GM21529 (cell line): ENCODE data around the gene KAT6B.
A peak's percentile ranks its signal among the peaks of the same experiment; 100 is the strongest.
"Not testable (repeated sequence)": the region's sequence is repeated elsewhere in the genome, so short reads cannot be mapped to it uniquely, and the experiment has no call there.

Experiments used
- ATAC-seq: cut with Tn5 transposase; IDR thresholded peaks from one replicate; pipeline ENCODE4 v1.9.1; 2021; ENCODE audit not compliant: unreplicated experiment

KAT6B gene

GRCh38 chr10:74887614-74888284 is 61.3 kb downstream of the KAT6B start:
- ATAC-seq, result no peak

GRCh38 chr10:74888962-74889661 is 62.7 kb downstream of the KAT6B start:
- no peak for ATAC-seq

GRCh38 chr10:74889662-74889998 is 63.2 kb downstream of the KAT6B start:
- ATAC-seq, result no peak

- ATAC-seq, result no peak
These were observed 64.1 kb downstream of the KAT6B start for GRCh38 chr10:74890460-74890859.

DNA sequence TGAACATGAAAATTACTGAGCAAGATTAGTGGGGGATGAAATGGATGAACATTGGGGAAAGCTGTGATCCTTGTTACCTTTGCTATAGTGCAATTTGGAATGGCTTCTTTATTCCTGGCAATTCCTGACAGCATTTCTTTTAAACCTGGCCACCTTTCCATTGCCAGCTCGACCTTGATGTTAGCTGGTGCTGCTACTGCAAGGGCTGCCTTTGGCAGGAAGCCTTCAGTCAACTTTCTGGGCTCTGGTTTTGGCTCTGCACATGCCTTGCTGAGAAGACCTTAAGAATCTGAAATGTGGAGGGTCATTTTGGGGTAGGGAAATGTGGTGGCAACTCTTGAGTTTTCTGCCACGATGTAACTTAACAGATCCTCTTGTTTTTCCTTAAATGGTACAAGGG is 64.7 kb downstream of the KAT6B start:
- no peak for ATAC-seq

GRCh38 chr10:74892839-74893238 is 66.4 kb downstream of the KAT6B start:
- ATAC-seq, result no peak

- ATAC-seq, result not testable (repeated sequence)
These were observed 66.9 kb downstream of the KAT6B start for GRCh38 chr10:74893329-74893728.

- ATAC-seq, result no peak
These were observed 70.6 kb downstream of the KAT6B start for GRCh38 chr10:74896788-74897527.

DNA sequence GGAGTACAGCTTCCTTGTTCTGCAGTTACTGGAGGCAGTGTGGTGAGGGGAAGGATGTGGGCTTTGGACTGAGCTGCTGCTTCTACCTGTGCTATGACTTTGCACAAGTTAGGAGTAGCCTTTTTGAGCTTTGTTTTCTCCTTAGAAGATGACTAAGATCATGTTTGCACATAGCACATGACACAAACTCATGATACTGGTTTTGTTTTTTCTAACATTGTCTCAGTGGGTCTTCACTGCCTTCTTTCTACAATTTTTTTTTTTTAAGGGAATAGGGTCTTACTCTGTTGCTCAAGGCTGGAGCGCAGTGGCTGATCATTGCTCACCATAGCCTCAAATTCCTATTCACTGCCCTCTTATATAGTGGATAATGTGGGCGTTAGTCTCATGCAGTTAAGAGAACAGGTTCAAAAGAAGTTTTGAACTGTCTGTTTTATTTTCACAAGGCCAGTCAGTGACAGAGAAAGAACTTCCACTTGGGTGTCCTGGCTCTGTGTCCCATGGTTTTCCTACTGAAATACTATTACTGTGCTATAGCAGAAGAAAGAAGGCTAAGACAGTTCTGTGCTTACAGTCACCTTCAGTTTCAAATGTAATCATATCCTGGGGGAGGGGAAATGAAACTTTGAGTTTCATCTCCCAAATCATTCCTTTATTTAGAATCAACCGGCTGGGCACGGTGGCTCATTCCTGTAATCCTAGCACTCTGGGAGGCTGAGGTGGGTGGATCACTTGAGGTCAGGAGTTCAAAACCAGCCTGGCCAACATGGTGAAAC is 72.0 kb downstream of the KAT6B start:
- ATAC-seq, result peak; percentile 75

GRCh38 chr10:74900297-74900696 is 73.9 kb downstream of the KAT6B start:
- ATAC-seq, result peak; percentile 55

GRCh38 chr10:74901301-74901700 is 74.9 kb downstream of the KAT6B start:
- no peak for ATAC-seq

GRCh38 chr10:74901867-74902450 is 75.6 kb downstream of the KAT6B start:
- no peak for ATAC-seq

GRCh38 chr10:74903491-74903890 is 77.1 kb downstream of the KAT6B start:
- no peak for ATAC-seq

- no peak for ATAC-seq
These were observed 80.3 kb downstream of the KAT6B start for GRCh38 chr10:74906611-74907198.

DNA sequence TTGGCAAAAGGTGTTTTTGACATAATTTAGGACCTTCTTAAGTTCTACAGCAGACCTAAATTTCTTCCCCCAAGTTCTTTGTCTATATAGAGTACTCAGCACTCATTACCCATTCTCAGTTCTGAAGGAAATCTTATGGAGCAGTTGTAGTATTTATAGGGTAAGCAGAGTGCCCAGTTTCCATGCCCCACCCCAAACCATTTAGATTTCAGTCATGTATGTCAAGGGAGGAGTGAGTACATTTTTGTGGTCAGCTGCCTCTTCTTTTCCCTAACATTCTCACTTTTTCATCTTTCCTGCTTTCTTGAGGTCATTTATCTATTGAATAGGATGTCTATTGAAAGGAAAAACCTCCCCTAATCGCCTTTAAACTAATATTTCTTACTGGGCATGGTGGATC is 83.3 kb downstream of the KAT6B start:
- ATAC-seq, result no peak

- ATAC-seq, result no peak
These were observed 84.0 kb downstream of the KAT6B start for GRCh38 chr10:74910241-74910975.

- no peak for ATAC-seq
These were observed 84.6 kb downstream of the KAT6B start for GRCh38 chr10:74910976-74911350.

DNA sequence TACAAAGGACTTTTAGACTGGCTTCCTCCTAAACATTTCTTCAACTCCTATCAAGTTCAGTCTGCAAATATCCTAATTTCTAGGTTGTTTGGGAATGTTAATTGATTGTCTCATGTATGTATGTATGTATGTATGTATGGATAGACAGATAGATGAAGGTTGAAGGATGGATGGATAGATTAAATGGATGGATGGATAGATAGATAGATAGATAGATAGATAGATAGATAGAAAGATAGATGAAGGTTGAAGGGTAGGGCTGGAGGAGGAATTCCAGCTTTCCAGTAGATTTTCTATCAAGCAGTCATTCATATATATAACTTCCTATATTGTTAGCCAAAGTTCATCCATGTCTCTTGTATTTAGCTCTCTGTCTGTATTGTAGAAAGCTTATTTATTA is 85.8 kb downstream of the KAT6B start:
- no peak for ATAC-seq

- ATAC-seq, result no peak
These were observed 86.3 kb downstream of the KAT6B start for GRCh38 chr10:74912682-74913081.

GRCh38 chr10:74913377-74913979 is 87.1 kb downstream of the KAT6B start:
- no peak for ATAC-seq
